Ascending aorta (tissue), 2 donors: ENCODE measurements around the gene HTRA3. TPM values are rescaled to one million over a fixed set of nuclear protein-coding genes. Genes with fewer than 3 reads are reported as not detected.
A peak's percentile ranks its signal among the peaks of the same experiment; 100 is the strongest.

Experiments used
- DNase-seq, 2 donors: peaks; one replicate each; pipeline ENCODE4 v3.0.0-alpha.2; 2019; ENCODE audit warnings: low spot score in 2 of 2
- H3K27ac ChIP-seq, 2 donors: fragments of 200-600 bp; sonication (generic); one replicate each; pipeline ENCODE4 v1.5.1; 2016 to 2017; ENCODE audit warnings: mild to moderate bottlenecking in 1 of 2
- H3K27me3 ChIP-seq: fragments of 200-600 bp; sonication (generic); one replicate; pipeline ENCODE4 v1.5.1; 2017
- H3K36me3 ChIP-seq, 2 donors: fragments of 200-600 bp; sonication (generic); one replicate each; pipeline ENCODE4 v1.5.1; 2016
- H3K4me1 ChIP-seq, 2 donors: fragments of 200-600 bp; sonication (generic); one replicate each; pipeline ENCODE4 v1.5.1; 2016 to 2017; ENCODE audit warnings: mild to moderate bottlenecking in 1 of 2
- H3K4me3 ChIP-seq, 2 donors: fragments of 200-600 bp; sonication (generic); one replicate each; pipeline ENCODE4 v1.5.1; 2016 to 2017; ENCODE audit warnings: mild to moderate bottlenecking in 1 of 2
- H3K9me3 ChIP-seq, 2 donors: fragments of 200-600 bp; sonication (generic); one replicate each; pipeline ENCODE4 v1.5.1; 2016
- intact Hi-C: fragments of 100-400 bp; cut with DNase I; formaldehyde crosslinking; loops from one replicate; pipeline ENCODE4 v1.15.1; 2023
- total RNA-seq: library from RNA; depleted of rRNA; stranded (reverse); fragments of >200 nt; gene quantifications from one replicate; pipeline ENCODE4 v1.1.0, GENCODE V29; 2016
- TF ChIP-seq, protein P1 (sequence below), 3 experiments: fragments of 200-600 bp in 2 of 3; fragments of 450-650 bp in 1 of 3; sonication (generic) in 2 of 3; IDR thresholded peaks; one replicate each; pipeline ENCODE4 v1.5.1; 2016 to 2019; ENCODE audit warnings: antibody characterized with exemption in 3 of 3, mild to moderate bottlenecking in 1 of 3, moderate library complexity in 1 of 3

The HTRA3 gene
- total RNA-seq, 1 donor from 2014 or later, result 52.6 TPM

DNA sequence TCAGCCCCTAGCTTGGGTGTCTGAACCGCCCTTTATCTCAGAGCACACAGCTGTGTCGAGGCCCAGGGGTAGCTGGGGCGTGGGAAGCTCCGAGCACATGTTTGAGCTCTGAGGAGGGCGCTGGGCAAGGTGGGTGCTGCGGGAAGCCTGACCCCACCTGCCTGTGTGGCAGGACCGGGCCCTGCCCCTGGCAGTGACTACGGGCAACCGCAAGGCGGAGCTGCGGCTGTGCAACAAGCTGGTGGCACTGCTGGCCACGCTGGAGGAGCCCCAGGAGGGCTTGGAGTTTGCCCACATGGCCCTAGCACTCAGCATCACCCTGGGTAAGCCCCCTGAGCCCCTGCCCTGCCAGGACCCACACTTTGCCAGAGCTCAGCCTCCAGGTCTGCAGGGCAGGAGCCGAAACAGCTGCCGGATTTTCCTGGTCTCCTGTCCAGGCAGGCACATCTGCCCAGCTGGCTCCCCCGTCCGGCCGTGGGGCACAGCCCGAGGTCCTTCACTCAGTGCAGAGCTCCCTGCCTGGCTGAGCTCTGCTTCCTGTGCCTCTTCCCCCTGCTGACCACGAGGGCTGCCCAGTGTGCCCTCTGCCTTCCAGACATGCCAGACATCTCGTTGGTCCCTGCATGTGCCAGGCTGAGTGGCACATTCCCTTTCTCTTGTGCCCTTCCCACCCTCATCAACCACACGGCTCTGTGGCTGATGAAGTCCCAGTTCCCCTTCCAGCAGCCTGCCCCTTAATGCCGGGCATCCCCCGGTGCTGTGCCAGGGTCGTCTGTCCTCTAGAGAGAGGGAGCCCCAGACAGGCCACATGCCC lies 33.2 kb upstream of the HTRA3 start:
- H3K36me3 ChIP-seq, result no peaks in the 10 kb centered on the region
- H3K27ac ChIP-seq, result no peak overlapping the region
- TF ChIP-seq, protein P1, sequence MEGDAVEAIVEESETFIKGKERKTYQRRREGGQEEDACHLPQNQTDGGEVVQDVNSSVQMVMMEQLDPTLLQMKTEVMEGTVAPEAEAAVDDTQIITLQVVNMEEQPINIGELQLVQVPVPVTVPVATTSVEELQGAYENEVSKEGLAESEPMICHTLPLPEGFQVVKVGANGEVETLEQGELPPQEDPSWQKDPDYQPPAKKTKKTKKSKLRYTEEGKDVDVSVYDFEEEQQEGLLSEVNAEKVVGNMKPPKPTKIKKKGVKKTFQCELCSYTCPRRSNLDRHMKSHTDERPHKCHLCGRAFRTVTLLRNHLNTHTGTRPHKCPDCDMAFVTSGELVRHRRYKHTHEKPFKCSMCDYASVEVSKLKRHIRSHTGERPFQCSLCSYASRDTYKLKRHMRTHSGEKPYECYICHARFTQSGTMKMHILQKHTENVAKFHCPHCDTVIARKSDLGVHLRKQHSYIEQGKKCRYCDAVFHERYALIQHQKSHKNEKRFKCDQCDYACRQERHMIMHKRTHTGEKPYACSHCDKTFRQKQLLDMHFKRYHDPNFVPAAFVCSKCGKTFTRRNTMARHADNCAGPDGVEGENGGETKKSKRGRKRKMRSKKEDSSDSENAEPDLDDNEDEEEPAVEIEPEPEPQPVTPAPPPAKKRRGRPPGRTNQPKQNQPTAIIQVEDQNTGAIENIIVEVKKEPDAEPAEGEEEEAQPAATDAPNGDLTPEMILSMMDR (IDR thresholded peaks at IDR 0.05), result no peak
- no peaks in the 10 kb centered on the region for H3K27me3 ChIP-seq
- no peak overlapping the region for H3K4me3 ChIP-seq
- DNase-seq, result no peak
- no peaks in the 10 kb centered on the region for H3K4me1 ChIP-seq
- no peaks in the 10 kb centered on the region for H3K9me3 ChIP-seq
- intact Hi-C loops, result no loop called here

DNA sequence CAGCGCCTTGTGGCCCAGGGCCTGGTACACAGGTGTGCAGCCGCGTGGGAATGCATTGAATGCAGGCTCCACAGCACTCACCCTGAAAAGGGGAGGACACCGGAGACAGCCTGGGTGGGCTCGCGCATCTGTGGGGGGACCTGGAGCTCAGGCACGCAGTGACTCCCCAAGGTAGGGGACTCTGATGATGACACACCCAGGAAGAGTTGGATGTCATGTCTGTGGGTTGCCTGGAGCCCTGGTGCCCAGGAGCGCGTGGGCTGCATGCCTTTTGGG lies 32.7 kb upstream of the HTRA3 start:
- Histone ChIP-seq H3K4me3 (no peak overlapping the region), H3K9me3 (no peaks in the 10 kb centered on the region), H3K27ac (no peak overlapping the region), H3K4me1 (no peaks in the 10 kb centered on the region), H3K27me3 (no peaks in the 10 kb centered on the region), H3K36me3 (no peaks in the 10 kb centered on the region)
- intact Hi-C loops, result no loop called here
- TF ChIP-seq, protein P1 (IDR thresholded peaks at IDR 0.05), result no peak
- DNase-seq, result no peak

DNA sequence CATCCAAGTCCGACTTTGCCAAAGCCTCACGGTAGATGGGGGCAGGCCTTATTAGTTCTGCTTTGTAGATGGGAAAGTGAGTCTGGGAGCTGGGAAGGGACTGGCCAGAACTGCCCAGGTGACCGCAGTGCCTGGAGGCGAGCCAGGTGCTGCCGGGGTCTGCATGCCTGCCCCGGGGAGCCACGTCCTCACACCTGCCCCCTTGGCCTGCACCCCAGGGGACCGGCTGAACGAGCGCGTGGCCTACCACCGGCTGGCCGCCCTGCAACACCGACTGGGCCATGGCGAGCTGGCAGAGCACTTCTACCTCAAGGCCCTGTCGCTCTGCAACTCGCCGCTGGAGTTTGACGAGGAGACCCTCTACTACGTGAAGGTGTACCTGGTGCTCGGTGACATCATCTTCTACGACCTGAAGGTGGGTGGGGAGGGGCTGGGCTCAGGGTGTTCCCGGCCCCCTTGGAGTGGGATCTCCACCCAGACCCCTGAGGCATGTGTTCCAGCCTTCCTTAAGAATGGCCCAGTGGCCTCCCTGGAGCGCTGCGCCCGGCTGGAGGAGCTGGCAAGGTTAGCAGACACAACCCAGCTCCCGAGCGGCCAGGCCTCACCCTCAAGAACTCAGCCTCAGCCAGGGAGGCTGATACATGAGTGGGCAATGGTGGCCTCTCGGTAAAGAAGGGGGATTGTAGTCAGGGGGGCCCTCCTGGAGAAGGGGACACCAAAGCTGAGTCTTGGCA lies 32.1 kb upstream of the HTRA3 start:
- no peak for DNase-seq
- H3K9me3 ChIP-seq, result no peaks in the 10 kb centered on the region
- no peak overlapping the region for H3K4me3 ChIP-seq
- TF ChIP-seq, protein P1 (IDR thresholded peaks at IDR 0.05), result no peak
- H3K4me1 ChIP-seq, result peaks cover 0 to 2% of the 10 kb centered on the region in 2 donors
- H3K27me3 ChIP-seq, result no peaks in the 10 kb centered on the region
- H3K27ac ChIP-seq, result no peak overlapping the region
- intact Hi-C loops, result no loop called here
- no peaks in the 10 kb centered on the region for H3K36me3 ChIP-seq

DNA sequence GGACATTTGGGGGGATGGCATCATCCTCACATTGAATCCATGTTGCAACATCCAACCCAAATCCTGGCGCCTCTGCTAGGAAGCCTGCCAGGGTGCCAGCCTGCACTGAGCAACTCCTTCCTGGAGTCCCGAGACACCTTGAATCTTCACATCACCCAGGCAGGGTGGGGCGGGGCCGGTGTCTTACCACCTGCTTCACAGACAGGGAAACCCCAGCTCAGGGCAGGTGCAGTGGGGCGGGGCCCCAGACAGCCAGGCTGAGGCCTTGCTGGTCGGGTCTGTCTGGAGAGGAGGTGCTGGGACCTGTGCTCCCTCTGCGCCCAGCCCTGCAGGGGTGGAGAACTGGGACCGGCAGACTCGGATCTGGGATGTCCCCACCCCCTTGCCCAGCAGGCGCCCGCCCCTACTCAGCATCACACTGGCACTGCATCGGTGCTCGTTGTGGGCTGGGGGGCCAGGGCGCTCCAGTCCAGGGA lies 31.5 kb upstream of the HTRA3 start:
- Histone ChIP-seq H3K36me3 (no peaks in the 10 kb centered on the region), H3K9me3 (no peaks in the 10 kb centered on the region), H3K27me3 (no peaks in the 10 kb centered on the region), H3K4me1 (peaks cover 0 to 5% of the 10 kb centered on the region in 2 donors), H3K4me3 (no peak overlapping the region), H3K27ac (no peak overlapping the region)
- intact Hi-C loops, result no loop called here
- TF ChIP-seq, protein P1 (IDR thresholded peaks at IDR 0.05), result no peak
- DNase-seq, result no peak

DNA sequence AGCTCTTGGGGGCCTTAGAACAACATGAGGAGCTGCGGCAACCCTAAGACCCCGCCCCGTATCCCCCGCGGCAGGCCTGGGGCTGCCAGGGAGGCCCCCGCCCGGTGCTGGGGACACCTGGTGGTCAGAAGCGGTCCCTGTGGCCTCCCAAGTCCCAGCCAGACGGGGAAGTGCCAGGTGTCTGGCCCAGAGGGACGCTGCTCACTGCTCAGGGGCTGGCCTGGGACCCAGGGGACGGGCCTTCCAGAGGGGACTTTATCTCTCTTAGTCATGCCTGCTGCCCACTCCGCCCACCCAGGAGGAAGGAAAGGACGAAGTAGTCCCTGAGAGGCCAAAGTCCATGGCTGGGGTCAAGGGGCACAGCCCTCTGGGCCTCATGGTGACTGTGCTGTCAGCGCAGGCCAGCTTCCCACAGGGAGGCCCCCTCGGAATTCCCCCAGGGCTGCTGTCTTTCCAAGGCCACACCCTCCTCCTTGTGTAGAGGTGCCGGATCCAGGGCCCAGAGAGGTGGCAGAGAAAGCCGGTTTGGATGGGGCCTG lies 31.0 kb upstream of the HTRA3 start:
- H3K9me3 ChIP-seq, result no peaks in the 10 kb centered on the region
- intact Hi-C loops, result no loop called here
- H3K4me1 ChIP-seq, result peaks cover 0 to 5% of the 10 kb centered on the region in 2 donors
- no peaks in the 10 kb centered on the region for H3K27me3 ChIP-seq
- TF ChIP-seq, protein P1 (IDR thresholded peaks at IDR 0.05), result peak in 1 of 3 experiments; percentile 39
- DNase-seq, result no peak
- no peak overlapping the region for H3K4me3 ChIP-seq
- H3K27ac ChIP-seq, result no peak overlapping the region
- H3K36me3 ChIP-seq, result no peaks in the 10 kb centered on the region
